HK-2 (cell line): ENCODE measurements around the gene EXD3.
"Not testable (repeated sequence)": the region's sequence is repeated elsewhere in the genome, so short reads cannot be mapped to it uniquely, and the experiment has no call there.

Experiments used
- DNase-seq: peaks from one replicate; pipeline ENCODE4 v3.0.0-alpha.2; 2018; ENCODE audit not compliant: unreplicated experiment

The EXD3 gene

GRCh38 chr9:137339908-137340462 is 83.0 kb downstream of the EXD3 start:
- DNase-seq: not testable (repeated sequence)

GRCh38 chr9:137339045-137339907 is 83.7 kb downstream of the EXD3 start:
- DNase-seq: no peak

- DNase-seq: no peak
These were observed 86.2 kb downstream of the EXD3 start for GRCh38 chr9:137336735-137337134.

GRCh38 chr9:137333016-137333671 is 89.8 kb downstream of the EXD3 start:
- no peak for DNase-seq

GRCh38 chr9:137331929-137332328 is 91.0 kb downstream of the EXD3 start:
- no peak for DNase-seq

- no peak for DNase-seq
These were observed 92.3 kb downstream of the EXD3 start for GRCh38 chr9:137330689-137331088.

GRCh38 chr9:137329590-137329989 is 93.4 kb downstream of the EXD3 start:
- not testable (repeated sequence) for DNase-seq

GRCh38 chr9:137327641-137328550 is 95.1 kb downstream of the EXD3 start:
- not testable (repeated sequence) for DNase-seq

- DNase-seq: no peak
These were observed 96.4 kb downstream of the EXD3 start for GRCh38 chr9:137326445-137327065.

- DNase-seq: no peak
These were observed 97.2 kb downstream of the EXD3 start for GRCh38 chr9:137325799-137326198.

GRCh38 chr9:137325124-137325523 is 97.8 kb downstream of the EXD3 start:
- DNase-seq: no peak

GRCh38 chr9:137323531-137324331 is 99.2 kb downstream of the EXD3 start:
- DNase-seq: no peak

GRCh38 chr9:137321726-137322361 is 101.1 kb downstream of the EXD3 start:
- DNase-seq: no peak

GRCh38 chr9:137320555-137321384 is 102.2 kb downstream of the EXD3 start:
- DNase-seq: no peak

- no peak for DNase-seq
These were observed 103.0 kb downstream of the EXD3 start for GRCh38 chr9:137319739-137320551.

GRCh38 chr9:137319011-137319738 is 103.8 kb downstream of the EXD3 start:
- no peak for DNase-seq

- no peak for DNase-seq
These were observed 104.4 kb downstream of the EXD3 start for GRCh38 chr9:137318602-137319001.
